IMR-90 (cell line): ENCODE measurements around the gene ATG7. TPM values are rescaled to one million over a fixed set of nuclear protein-coding genes. Genes with fewer than 3 reads are reported as not detected.

ENCODE experiments used
- ATAC-seq: fragments of 200-7000 bp; cut with Tn5 transposase; 2 replicates; pipeline ENCODE4 v1.9.1; 2020; ENCODE audit warnings: low read depth, mild to moderate bottlenecking, moderate library complexity
- BruUV-seq: library from RNA; stranded (reverse); fragments of 400-500 nt; replicated peaks from 2 replicates; lab custom pipeline; 2021; lab: Mats Ljungman, UMichigan
- CTCF ChIA-PET: fragments of 300-600 bp; formaldehyde crosslinking; extraction: SDS; loops from one replicate; lab custom pipeline; 2021; ENCODE audit warnings: antibody characterized with exemption; lab: Yijun Ruan, JAX
- POLR2A ChIA-PET: fragments of 300-600 bp; sonication (Branson Sonifier 250); formaldehyde crosslinking; loops from one replicate; lab custom pipeline; 2022; ENCODE audit warnings: antibody characterized with exemption; ENCODE audit not compliant: unreplicated experiment; lab: Charles Lee
- DNase-seq: peaks from one replicate; pipeline ENCODE4 v3.0.0; 2013
- H2AFZ ChIP-seq: replicated peaks from 2 replicates; pipeline ENCODE3; 2013; ENCODE audit warnings: low read length, mild to moderate bottlenecking; ENCODE audit not compliant: poor library complexity
- H2AK5ac ChIP-seq: 2 replicates; pipeline ENCODE4 v1.6.1; 2013; ENCODE audit warnings: low read depth, low read length, inconsistent platforms
- H2AK9ac ChIP-seq: replicated peaks from 2 replicates; pipeline ENCODE3; 2013; ENCODE audit warnings: mild to moderate bottlenecking, low read depth, low read length, moderate library complexity; ENCODE audit not compliant: poor library complexity
- H2BK120ac ChIP-seq: 2 replicates; pipeline ENCODE4 v1.6.1; 2013; ENCODE audit warnings: low read depth, low read length, inconsistent platforms
- H2BK15ac ChIP-seq: 3 replicates; pipeline ENCODE4 v1.6.1; 2013; ENCODE audit warnings: low read depth, low read length, inconsistent platforms
- H2BK20ac ChIP-seq: 2 replicates; pipeline ENCODE4 v1.6.1; 2013; ENCODE audit warnings: low read depth, mild to moderate bottlenecking, inconsistent platforms, low read length, moderate library complexity
- H2BK5ac ChIP-seq: 2 replicates; pipeline ENCODE4 v1.6.1; 2013; ENCODE audit warnings: mild to moderate bottlenecking, low read depth, low read length, inconsistent platforms; ENCODE audit not compliant: poor library complexity, severe bottlenecking
- H3K14ac ChIP-seq: replicated peaks from 2 replicates; pipeline ENCODE4 v1.6.1; 2013; ENCODE audit warnings: low read depth, low read length, inconsistent platforms
- H3K18ac ChIP-seq: 2 replicates; pipeline ENCODE4 v1.6.1; 2013; ENCODE audit warnings: low read depth, low read length, control low read depth
- H3K23ac ChIP-seq: 2 replicates; pipeline ENCODE4 v1.6.1; 2013; ENCODE audit warnings: low read depth, low read length, inconsistent platforms
- H3K27ac ChIP-seq: 2 replicates; pipeline ENCODE4 v1.5.1; 2013; ENCODE audit warnings: mild to moderate bottlenecking, control low read depth, low read length; ENCODE audit not compliant: insufficient read depth
- H3K27me3 ChIP-seq: 2 replicates; pipeline ENCODE4 v1.6.1; 2013; ENCODE audit warnings: low read length; ENCODE audit not compliant: control insufficient read depth, insufficient read depth
- H3K36me3 ChIP-seq: 2 replicates; pipeline ENCODE4 v1.6.1; 2013; ENCODE audit warnings: low read length, mixed read lengths; ENCODE audit not compliant: control insufficient read depth, insufficient read depth
- H3K4ac ChIP-seq: 2 replicates; pipeline ENCODE4 v1.6.1; 2013; ENCODE audit warnings: low read depth, low read length, inconsistent platforms
- H3K4me1 ChIP-seq: 2 replicates; pipeline ENCODE4 v1.6.1; 2013; ENCODE audit warnings: low read length, mixed read lengths; ENCODE audit not compliant: control insufficient read depth, insufficient read depth
- H3K4me2 ChIP-seq: 2 replicates; pipeline ENCODE4 v1.6.1; 2013; ENCODE audit warnings: low read depth, mild to moderate bottlenecking, control low read depth, low read length, moderate library complexity
- H3K4me3 ChIP-seq: 2 replicates; pipeline ENCODE4 v1.5.1; 2013; ENCODE audit warnings: low read depth, mild to moderate bottlenecking, control low read depth, low read length, moderate library complexity; ENCODE audit not compliant: insufficient read depth
- H3K56ac ChIP-seq: 2 replicates; pipeline ENCODE4 v1.6.1; 2013; ENCODE audit warnings: low read length, inconsistent platforms; ENCODE audit not compliant: insufficient read depth; ENCODE audit errors: extremely low read depth
- H3K79me1 ChIP-seq, 2 experiments: 2 replicates each; pipeline ENCODE4 v1.6.1; 2013; ENCODE audit warnings: low read length in 2 of 2, inconsistent platforms in 1 of 2, low read depth in 1 of 2
- H3K9ac ChIP-seq: 2 replicates; pipeline ENCODE4 v1.6.1; 2013; ENCODE audit warnings: low read depth, low read length, control low read depth
- H3K9me1 ChIP-seq: 2 replicates; pipeline ENCODE4 v1.6.1; 2013; ENCODE audit warnings: low read length, inconsistent platforms; ENCODE audit not compliant: insufficient read depth
- H3K9me3 ChIP-seq: 2 replicates; pipeline ENCODE4 v1.6.1; 2013; ENCODE audit warnings: low read length; ENCODE audit not compliant: control insufficient read depth, insufficient read depth
- H4K20me1 ChIP-seq: 2 replicates; pipeline ENCODE4 v1.6.1; 2013; ENCODE audit warnings: low read length, inconsistent platforms; ENCODE audit not compliant: insufficient read depth
- H4K5ac ChIP-seq: 2 replicates; pipeline ENCODE4 v1.6.1; 2013; ENCODE audit warnings: mild to moderate bottlenecking, low read depth, low read length, control low read depth
- H4K8ac ChIP-seq, 2 experiments: 2 replicates each; pipeline ENCODE4 v1.6.1; 2013; ENCODE audit warnings: low read depth in 2 of 2, low read length in 2 of 2, control low read depth in 1 of 2, inconsistent platforms in 1 of 2
- H4K91ac ChIP-seq: 2 replicates; pipeline ENCODE4 v1.6.1; 2013; ENCODE audit warnings: low read depth, low read length, inconsistent platforms; ENCODE audit not compliant: insufficient read depth
- BHLHE40 ChIP-seq: fragments of 150-350 bp; IDR thresholded peaks from 2 replicates; pipeline ENCODE4 v1.6.1; 2016; ENCODE audit warnings: mild to moderate bottlenecking, low read depth, low read length
- CEBPB ChIP-seq: IDR thresholded peaks from 2 replicates; pipeline ENCODE4 v1.6.1; 2012; ENCODE audit warnings: low read depth, low read length, improper control_type of control experiment
- CHD1 ChIP-seq: IDR thresholded peaks from 2 replicates; pipeline ENCODE4 v1.6.1; 2012; ENCODE audit warnings: low read depth, low read length, improper control_type of control experiment
- ELK1 ChIP-seq: fragments of 150-350 bp; IDR thresholded peaks from 2 replicates; pipeline ENCODE4 v1.6.1; 2016; ENCODE audit warnings: low read depth, mild to moderate bottlenecking, low read length, moderate library complexity, borderline replicate concordance
- FOS ChIP-seq: fragments of 150-350 bp; IDR thresholded peaks from 2 replicates; pipeline ENCODE4 v1.6.1; 2016; ENCODE audit warnings: low read depth, low read length
- MAFK ChIP-seq: IDR thresholded peaks from 2 replicates; pipeline ENCODE4 v1.6.1; 2012; ENCODE audit warnings: low read depth, low read length, improper control_type of control experiment
- MAZ ChIP-seq: IDR thresholded peaks from 2 replicates; pipeline ENCODE4 v1.6.1; 2012; ENCODE audit warnings: low read depth, mild to moderate bottlenecking, low read length, improper control_type of control experiment, moderate library complexity, borderline replicate concordance
- MXI1 ChIP-seq: IDR thresholded peaks from 2 replicates; pipeline ENCODE4 v1.6.1; 2012; ENCODE audit warnings: low read depth, mild to moderate bottlenecking, low read length, moderate library complexity, borderline replicate concordance
- NFE2L2 ChIP-seq: fragments of 150-350 bp; IDR thresholded peaks from 2 replicates; pipeline ENCODE4 v1.6.1; 2016; ENCODE audit warnings: low read depth, mild to moderate bottlenecking, low read length
- RAD21 ChIP-seq: IDR thresholded peaks from 2 replicates; pipeline ENCODE4 v1.6.1; 2012; ENCODE audit warnings: low read length, improper control_type of control experiment
- RCOR1 ChIP-seq: IDR thresholded peaks from 2 replicates; pipeline ENCODE4 v1.6.1; 2012; ENCODE audit warnings: mild to moderate bottlenecking, low read length, improper control_type of control experiment; ENCODE audit not compliant: insufficient replicate concordance
- RFX5 ChIP-seq: IDR thresholded peaks from 2 replicates; pipeline ENCODE4 v1.8.0; 2012; ENCODE audit warnings: low read depth, mild to moderate bottlenecking, low read length, moderate library complexity
- SMC3 ChIP-seq: fragments of 150-350 bp; IDR thresholded peaks from 2 replicates; pipeline ENCODE4 v1.6.1; 2016; ENCODE audit warnings: low read depth, mild to moderate bottlenecking, antibody characterized with exemption, low read length, moderate library complexity
- USF2 ChIP-seq: fragments of 150-350 bp; IDR thresholded peaks from 2 replicates; pipeline ENCODE4 v1.6.1; 2017; ENCODE audit warnings: mild to moderate bottlenecking, antibody characterized with exemption, low read length, low read depth
- WGBS, 2 experiments: methylation state at CpG; one replicate each; pipeline versions ENCODE4 v1.1.5 to v1.1.7; 2013; ENCODE audit warnings: missing lambda C conversion rate in 2 of 2; ENCODE audit not compliant: insufficient read length in 1 of 2; ENCODE audit errors: extremely low coverage in 2 of 2; 5-methylcytosine and 5-hydroxymethylcytosine counted together
- dilution Hi-C: fragments of 300-500 bp; cut with HindIII; formaldehyde crosslinking; loops from one replicate; pipeline ENCODE4 v1.14.3; 2018; ENCODE audit warnings: low sequenced_read_pairs; ENCODE audit not compliant: unreplicated experiment
- in situ Hi-C: fragments of 300-500 bp; cut with MboI; formaldehyde crosslinking; loops from 3 replicates; pipeline ENCODE4 v1.14.3; 2019; ENCODE audit warnings: low sequenced_read_pairs, inconsistent platforms, mixed read lengths
- intact Hi-C: fragments of 100-400 bp; cut with micrococcal nuclease; formaldehyde crosslinking; loops from 2 replicates; pipeline ENCODE4 v1.10.0; 2022
- polyA plus RNA-seq, 3 experiments: library from polyadenylated mRNA; depleted of rRNA; stranded (reverse); fragments of >200 nt; gene quantifications; 2 replicates each; pipeline ENCODE4 v1.2.3, GENCODE V29; 2012; ENCODE audit warnings: low replicate concordance in 1 of 3
- total RNA-seq: library from RNA; depleted of rRNA; stranded (reverse); fragments of >200 nt; gene quantifications from 2 replicates; pipeline ENCODE4 v1.2.3, GENCODE V29; 2012

ATG7 gene
- total and polyA plus RNA-seq, 2 of the 4 experiments (the other 2 are of a cell fraction), result 15.6 to 51.4 TPM

- ChIA-PET CTCF (interaction anchor here (0.6 kb wide), 1 partner anchor 395 kb away, joined by 3 read pairs; no protein-coding TSS in a partner anchor), POLR2A (interaction anchor here (1.2 kb wide), 1 partner anchor 25 kb away, joined by 3 read pairs; no protein-coding TSS in a partner anchor)
- Histone ChIP-seq H3K9me1 (peaks cover 13% of the 10 kb centered on the region), H3K4me3 (no peak overlapping the region), H3K36me3 (no peaks in the 10 kb centered on the region), H4K8ac (peak overlapping the region in 1 of 2 experiments; percentile 50; a peak in 2 of 4 replicates), H3K27ac (0 out of 2 replicates have a peak overlapping the region, but pooled peaks have one; percentile 3), H3K23ac (peak overlapping the region; percentile 29; the same call in 1 of the 2 replicates), H2BK15ac (peak overlapping the region; percentile 18; the same call in 2 of the 3 replicates), H3K56ac (peak overlapping the region; percentile 17; the same call in 1 of the 2 replicates), H3K9me3 (no peaks in the 10 kb centered on the region), H2AFZ (no peak overlapping the region), H3K18ac (0 out of 2 replicates have a peak overlapping the region, but pooled peaks have one; percentile 17), H4K20me1 (no peaks in the 10 kb centered on the region), H3K79me1 (peaks cover 4 to 29% of the 10 kb centered on the region in 2 experiments; a peak in 3 of 4 replicates), H3K14ac (peak overlapping the region; percentile 42), H3K9ac (no peak overlapping the region), H2BK20ac (peak overlapping the region; percentile 73), H4K91ac (peak overlapping the region; percentile 37), H2BK120ac (peak overlapping the region; percentile 71), H3K4me1 (peaks cover 14% of the 10 kb centered on the region), H2BK5ac (peak overlapping the region; percentile 42), H3K4ac (peak overlapping the region; percentile 49), H3K27me3 (no peaks in the 10 kb centered on the region), H3K4me2 (no peak overlapping the region), H4K5ac (0 out of 2 replicates have a peak overlapping the region, but pooled peaks have one; percentile 36), H2AK9ac (no peak overlapping the region), H2AK5ac (peak overlapping the region; percentile 81)
- intact Hi-C loops (loop anchor here (1.0 kb wide), 1 partner anchor 9 kb away; no protein-coding TSS in a partner anchor), in situ Hi-C loops (no loop called here), dilution Hi-C loops (no loop called here)
- ATAC-seq, result peak; percentile 76
- DNase-seq, result peak; percentile 81
- BruUV-seq, result no TSS peak
- no CpG with 5 or more reads among the region's 14 CpGs for WGBS, 2 experiments
- TF ChIP-seq RCOR1 (no peak), MAFK (0 out of 2 replicates have a peak, but pooled peaks have one; percentile 25), RAD21 (no peak), CEBPB (no peak), ELK1 (no peak), MXI1 (no peak), MAZ (no peak), CHD1 (no peak), NFE2L2 (no peak), BHLHE40 (no peak), RFX5 (no peak), FOS (peak; percentile 85), USF2 (no peak), SMC3 (no peak)
Observed at GRCh38 chr3:11452885-11453847, 181.0 kb downstream of the ATG7 start.
